ENCODE data around the gene TRAPPC2L.
A peak's percentile ranks its signal among the peaks of the same experiment; 100 is the strongest.

Gene TRAPPC2L

GRCh38 chr16:88871349-88871702 lies 14.4 kb downstream of the TRAPPC2L start:
- H3K27ac ChIP-seq (ENCODE audit: low read depth, low read length) = no peak overlapping the region
- H3K4me3 ChIP-seq (ENCODE audit: low read depth, low read length) = 0 out of 2 replicates have a peak overlapping the region, but pooled peaks have one; percentile 31
- H2AFZ ChIP-seq (ENCODE audit: low read length, unreplicated experiment) = peak overlapping the region; percentile 42
- no peaks in the 10 kb centered on the region for H3K36me3 ChIP-seq (ENCODE audit: insufficient read depth, low read length)
- no peaks in the 10 kb centered on the region for H3K79me2 ChIP-seq (ENCODE audit: control insufficient read depth, insufficient read depth, low read length, unreplicated experiment)
- H3K27me3 ChIP-seq (ENCODE audit: insufficient read depth, low read length) = peaks cover 9% of the 10 kb centered on the region; the same call in 1 of the 2 replicates
- no peaks in the 10 kb centered on the region for H3K4me1 ChIP-seq (ENCODE audit: control insufficient read depth, insufficient read depth, low read length, unreplicated experiment)

DNA sequence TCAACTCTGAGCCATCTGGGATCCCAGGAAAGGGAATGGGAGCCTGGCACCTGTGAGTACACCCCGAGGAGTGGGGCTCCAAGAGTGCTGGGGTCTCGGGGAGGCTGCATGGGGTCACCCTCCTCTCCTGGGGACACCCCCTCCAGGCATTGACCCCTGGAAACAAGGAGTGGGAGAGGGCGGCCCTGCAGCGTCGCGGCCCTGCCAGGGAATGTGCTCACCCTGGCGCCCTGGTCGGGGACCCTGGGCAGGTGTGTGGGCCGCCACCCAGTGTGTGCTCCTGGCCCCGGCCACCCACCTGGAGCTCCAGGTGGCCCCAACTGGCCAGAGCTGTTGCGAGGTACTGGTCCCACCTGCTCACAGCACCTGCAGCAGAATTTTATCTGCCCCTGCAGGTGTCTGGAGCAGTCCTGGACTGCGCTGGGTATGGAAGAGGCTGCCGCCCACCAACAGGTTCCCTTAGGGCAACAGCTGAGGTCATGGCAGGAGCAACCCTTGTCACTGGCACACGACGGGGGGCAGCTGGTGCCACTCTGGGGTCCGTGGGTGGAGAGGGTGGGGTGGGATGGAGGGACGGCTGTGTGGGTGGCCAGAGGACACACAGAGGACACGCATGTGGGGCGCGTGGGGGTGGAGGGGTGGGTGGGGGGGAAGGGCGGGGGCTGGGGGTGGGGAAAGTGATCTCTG lies 14.9 kb downstream of the TRAPPC2L start:
- peaks cover 9% of the 10 kb centered on the region; the same call in 1 of the 2 replicates for H3K27me3 ChIP-seq (ENCODE audit: insufficient read depth, low read length)
- no peaks in the 10 kb centered on the region for H3K36me3 ChIP-seq (ENCODE audit: insufficient read depth, low read length)
- no peaks in the 10 kb centered on the region for H3K79me2 ChIP-seq (ENCODE audit: control insufficient read depth, insufficient read depth, low read length, unreplicated experiment)
- H3K4me3 ChIP-seq (ENCODE audit: low read depth, low read length) = no peak overlapping the region
- no peak overlapping the region for H2AFZ ChIP-seq (ENCODE audit: low read length, unreplicated experiment)
- no peaks in the 10 kb centered on the region for H3K4me1 ChIP-seq (ENCODE audit: control insufficient read depth, insufficient read depth, low read length, unreplicated experiment)
- no peak overlapping the region for H3K27ac ChIP-seq (ENCODE audit: low read depth, low read length)

GRCh38 chr16:88872650-88873331 lies 15.9 kb downstream of the TRAPPC2L start:
- Histone ChIP-seq H3K27me3 (ENCODE audit: insufficient read depth, low read length) (peaks cover 9% of the 10 kb centered on the region; the same call in 1 of the 2 replicates), H3K36me3 (ENCODE audit: insufficient read depth, low read length) (no peaks in the 10 kb centered on the region), H2AFZ (ENCODE audit: low read length, unreplicated experiment) (no peak overlapping the region), H3K79me2 (ENCODE audit: control insufficient read depth, insufficient read depth, low read length, unreplicated experiment) (no peaks in the 10 kb centered on the region), H3K4me3 (ENCODE audit: low read depth, low read length) (no peak overlapping the region), H3K27ac (ENCODE audit: low read depth, low read length) (no peak overlapping the region), H3K4me1 (ENCODE audit: control insufficient read depth, insufficient read depth, low read length, unreplicated experiment) (no peaks in the 10 kb centered on the region)

DNA sequence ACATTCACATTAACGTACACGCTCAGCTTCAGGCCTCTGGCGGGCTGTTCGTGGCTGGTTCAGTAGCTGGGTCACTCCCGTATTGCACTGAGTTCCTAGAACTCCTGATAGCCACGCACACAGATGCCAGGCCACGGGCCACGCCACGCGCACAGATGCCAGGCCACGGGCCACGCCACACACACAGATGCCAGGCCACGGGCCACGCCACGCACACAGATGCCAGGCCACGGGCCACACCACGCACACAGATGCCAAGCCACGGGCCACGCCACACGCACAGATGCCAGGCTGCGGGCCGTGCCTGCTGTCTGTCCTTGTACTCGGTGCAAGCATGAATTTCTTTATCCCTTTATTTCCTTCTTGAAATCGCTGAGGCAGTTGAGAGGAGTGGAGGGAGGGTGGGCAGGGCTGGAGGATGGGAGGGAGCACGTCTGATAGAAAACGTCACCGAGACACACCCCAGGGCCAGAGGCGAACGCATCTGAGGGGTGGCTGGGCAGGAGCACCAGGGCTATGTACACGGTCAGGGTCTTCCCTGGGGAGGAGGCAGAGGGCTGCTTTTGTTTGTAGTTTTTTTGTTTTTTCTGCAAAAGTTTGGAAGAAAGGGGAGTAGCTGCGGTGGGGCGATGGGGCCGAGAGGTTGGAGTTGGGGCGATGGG lies 18.1 kb downstream of the TRAPPC2L start:
- Histone ChIP-seq H3K27ac (ENCODE audit: low read depth, low read length) (no peak overlapping the region), H3K4me1 (ENCODE audit: control insufficient read depth, insufficient read depth, low read length, unreplicated experiment) (no peaks in the 10 kb centered on the region), H2AFZ (ENCODE audit: low read length, unreplicated experiment) (no peak overlapping the region), H3K27me3 (ENCODE audit: insufficient read depth, low read length) (peaks cover 9% of the 10 kb centered on the region; the same call in 1 of the 2 replicates), H3K36me3 (ENCODE audit: insufficient read depth, low read length) (no peaks in the 10 kb centered on the region), H3K4me3 (ENCODE audit: low read depth, low read length) (no peak overlapping the region), H3K79me2 (ENCODE audit: control insufficient read depth, insufficient read depth, low read length, unreplicated experiment) (no peaks in the 10 kb centered on the region)

GRCh38 chr16:88875703-88876234 lies 18.8 kb downstream of the TRAPPC2L start:
- no peak overlapping the region for H2AFZ ChIP-seq (ENCODE audit: low read length, unreplicated experiment)
- no peaks in the 10 kb centered on the region for H3K36me3 ChIP-seq (ENCODE audit: insufficient read depth, low read length)
- H3K79me2 ChIP-seq (ENCODE audit: control insufficient read depth, insufficient read depth, low read length, unreplicated experiment) = no peaks in the 10 kb centered on the region
- no peaks in the 10 kb centered on the region for H3K4me1 ChIP-seq (ENCODE audit: control insufficient read depth, insufficient read depth, low read length, unreplicated experiment)
- peaks cover 3% of the 10 kb centered on the region; the same call in 1 of the 2 replicates for H3K27me3 ChIP-seq (ENCODE audit: insufficient read depth, low read length)
- H3K27ac ChIP-seq (ENCODE audit: low read depth, low read length) = no peak overlapping the region
- no peak overlapping the region for H3K4me3 ChIP-seq (ENCODE audit: low read depth, low read length)

GRCh38 chr16:88876942-88877526 lies 20.1 kb downstream of the TRAPPC2L start:
- no peaks in the 10 kb centered on the region for H3K36me3 ChIP-seq (ENCODE audit: insufficient read depth, low read length)
- no peaks in the 10 kb centered on the region for H3K27me3 ChIP-seq (ENCODE audit: insufficient read depth, low read length)
- no peak overlapping the region for H3K4me3 ChIP-seq (ENCODE audit: low read depth, low read length)
- H3K79me2 ChIP-seq (ENCODE audit: control insufficient read depth, insufficient read depth, low read length, unreplicated experiment) = no peaks in the 10 kb centered on the region
- H2AFZ ChIP-seq (ENCODE audit: low read length, unreplicated experiment) = no peak overlapping the region
- H3K27ac ChIP-seq (ENCODE audit: low read depth, low read length) = no peak overlapping the region
- no peaks in the 10 kb centered on the region for H3K4me1 ChIP-seq (ENCODE audit: control insufficient read depth, insufficient read depth, low read length, unreplicated experiment)

- no peaks in the 10 kb centered on the region for H3K36me3 ChIP-seq (ENCODE audit: insufficient read depth, low read length)
- no peaks in the 10 kb centered on the region for H3K79me2 ChIP-seq (ENCODE audit: control insufficient read depth, insufficient read depth, low read length, unreplicated experiment)
- no peak overlapping the region for H3K27ac ChIP-seq (ENCODE audit: low read depth, low read length)
- no peak overlapping the region for H2AFZ ChIP-seq (ENCODE audit: low read length, unreplicated experiment)
- no peak overlapping the region for H3K4me3 ChIP-seq (ENCODE audit: low read depth, low read length)
- H3K4me1 ChIP-seq (ENCODE audit: control insufficient read depth, insufficient read depth, low read length, unreplicated experiment) = no peaks in the 10 kb centered on the region
- H3K27me3 ChIP-seq (ENCODE audit: insufficient read depth, low read length) = no peaks in the 10 kb centered on the region
Measured at GRCh38 chr16:88877564-88878289, 20.8 kb downstream of the TRAPPC2L start.

- H3K27me3 ChIP-seq (ENCODE audit: insufficient read depth, low read length) = no peaks in the 10 kb centered on the region
- H3K36me3 ChIP-seq (ENCODE audit: insufficient read depth, low read length) = no peaks in the 10 kb centered on the region
Measured at GRCh38 chr16:88878356-88878755, 21.4 kb downstream of the TRAPPC2L start.

GRCh38 chr16:88878967-88879787 lies 22.2 kb downstream of the TRAPPC2L start:
- Histone ChIP-seq H3K79me2 (ENCODE audit: control insufficient read depth, insufficient read depth, low read length, unreplicated experiment) (no peaks in the 10 kb centered on the region), H3K4me3 (ENCODE audit: low read depth, low read length) (no peak overlapping the region), H2AFZ (ENCODE audit: low read length, unreplicated experiment) (no peak overlapping the region), H3K27ac (ENCODE audit: low read depth, low read length) (no peak overlapping the region), H3K27me3 (ENCODE audit: insufficient read depth, low read length) (no peaks in the 10 kb centered on the region), H3K36me3 (ENCODE audit: insufficient read depth, low read length) (no peaks in the 10 kb centered on the region), H3K4me1 (ENCODE audit: control insufficient read depth, insufficient read depth, low read length, unreplicated experiment) (no peaks in the 10 kb centered on the region)

More at GRCh38 chr16:88878356-88878755, 21.4 kb downstream of the TRAPPC2L start:
- Histone ChIP-seq H3K27ac (ENCODE audit: low read depth, low read length) (no peak overlapping the region), H3K4me1 (ENCODE audit: control insufficient read depth, insufficient read depth, low read length, unreplicated experiment) (no peaks in the 10 kb centered on the region), H3K4me3 (ENCODE audit: low read depth, low read length) (no peak overlapping the region), H2AFZ (ENCODE audit: low read length, unreplicated experiment) (no peak overlapping the region), H3K79me2 (ENCODE audit: control insufficient read depth, insufficient read depth, low read length, unreplicated experiment) (no peaks in the 10 kb centered on the region)
